ENCODE results near the gene NEK9. TPM values are rescaled to one million over a fixed set of nuclear protein-coding genes. Genes with fewer than 3 reads are reported as not detected.

Gene NEK9
- total RNA-seq, 1 experiment from 2014 or later, result 29.6 TPM

- ATAC-seq (no peak), DNase-seq (no peak)
- intact Hi-C loops (cut with micrococcal nuclease), result no loop called here
- Histone ChIP-seq H3K27me3 (ENCODE audit: low read length) (no peaks in the 10 kb centered on the region), H3K9me3 (ENCODE audit: low read length) (no peaks in the 10 kb centered on the region), H3K4me2 (ENCODE audit: low read length) (no peak overlapping the region), H3K4me1 (ENCODE audit: insufficient read depth, low read length) (no peaks in the 10 kb centered on the region), H3K36me3 (ENCODE audit: low read depth, low read length) (peaks cover 4% of the 10 kb centered on the region; the same call in 1 of the 2 replicates), H3K4me3 (ENCODE audit: low read length) (no peak overlapping the region), H3F3A (ENCODE audit: low read length, unreplicated experiment) (no peaks in the 10 kb centered on the region), H2AFZ (ENCODE audit: low read length) (no peak overlapping the region), H4K20me1 (ENCODE audit: low read length) (no peaks in the 10 kb centered on the region), H3K27ac (ENCODE audit: low read length) (no peak overlapping the region), H3K9me2 (replicated peaks; ENCODE audit: low read length) (no peaks in the 10 kb centered on the region), H3K9ac (ENCODE audit: low read length) (no peak overlapping the region), H3K79me2 (ENCODE audit: low read length) (no peaks in the 10 kb centered on the region)
- BruUV-seq (replicated peaks), result no TSS peak
- CTCF ChIA-PET, result no interaction called here
- no peak for TF ChIP-seq CTCF (conservative IDR thresholded peaks at IDR 0.05; ENCODE audit: low read depth, low read length)
- no peak for TF ChIP-seq EZH2 (IDR thresholded peaks at IDR 0.05; ENCODE audit: low read length, unreplicated experiment)
- TF ChIP-seq EZH2phosphoT487 (IDR thresholded peaks at IDR 0.05; ENCODE audit: borderline replicate concordance, low read length), result no peak
- POLR2A ChIA-PET (ENCODE audit: unreplicated experiment), result no interaction called here
Observed at GRCh38 chr14:75096959-75097358, 29.9 kb downstream of the NEK9 start.

GRCh38 chr14:75095690-75096089 lies 31.2 kb downstream of the NEK9 start:
- no peak for DNase-seq
- no peaks in the 10 kb centered on the region for H3K9me3 ChIP-seq (ENCODE audit: low read length)
- H3K27me3 ChIP-seq (ENCODE audit: low read length), result no peaks in the 10 kb centered on the region
- ChIA-PET CTCF (no interaction called here), POLR2A (ENCODE audit: unreplicated experiment) (no interaction called here)
- H3K4me3 ChIP-seq (ENCODE audit: low read length), result no peak overlapping the region
- no peak for ATAC-seq
- H2AFZ ChIP-seq (ENCODE audit: low read length), result no peak overlapping the region
- intact Hi-C loops (cut with micrococcal nuclease), result no loop called here
- H3K27ac ChIP-seq (ENCODE audit: low read length), result no peak overlapping the region
- H3K4me1 ChIP-seq (ENCODE audit: insufficient read depth, low read length), result no peaks in the 10 kb centered on the region
- no TSS peak for BruUV-seq (replicated peaks)
- no peaks in the 10 kb centered on the region for H3F3A ChIP-seq (ENCODE audit: low read length, unreplicated experiment)
- H3K79me2 ChIP-seq (ENCODE audit: low read length), result no peaks in the 10 kb centered on the region
- no peak overlapping the region for H3K9ac ChIP-seq (ENCODE audit: low read length)
- no peaks in the 10 kb centered on the region for H3K9me2 ChIP-seq (replicated peaks; ENCODE audit: low read length)
- H3K36me3 ChIP-seq (ENCODE audit: low read depth, low read length), result peaks cover 4% of the 10 kb centered on the region; the same call in 1 of the 2 replicates
- TF ChIP-seq CTCF (conservative IDR thresholded peaks at IDR 0.05; ENCODE audit: low read depth, low read length), result no peak
- no peak for TF ChIP-seq EZH2 (IDR thresholded peaks at IDR 0.05; ENCODE audit: low read length, unreplicated experiment)
- TF ChIP-seq EZH2phosphoT487 (IDR thresholded peaks at IDR 0.05; ENCODE audit: borderline replicate concordance, low read length), result no peak
- H4K20me1 ChIP-seq (ENCODE audit: low read length), result no peaks in the 10 kb centered on the region
- no peak overlapping the region for H3K4me2 ChIP-seq (ENCODE audit: low read length)

GRCh38 chr14:75094896-75095295 lies 32.0 kb downstream of the NEK9 start:
- H3K4me3 ChIP-seq (ENCODE audit: low read length), result no peak overlapping the region
- H3K27me3 ChIP-seq (ENCODE audit: low read length), result no peaks in the 10 kb centered on the region
- H3K4me1 ChIP-seq (ENCODE audit: insufficient read depth, low read length), result no peaks in the 10 kb centered on the region
- intact Hi-C loops (cut with micrococcal nuclease), result no loop called here
- H3K9me3 ChIP-seq (ENCODE audit: low read length), result no peaks in the 10 kb centered on the region
- no peaks in the 10 kb centered on the region for H3K9me2 ChIP-seq (replicated peaks; ENCODE audit: low read length)
- no peaks in the 10 kb centered on the region for H3F3A ChIP-seq (ENCODE audit: low read length, unreplicated experiment)
- no peaks in the 10 kb centered on the region for H3K79me2 ChIP-seq (ENCODE audit: low read length)
- ChIA-PET CTCF (no interaction called here), POLR2A (ENCODE audit: unreplicated experiment) (no interaction called here)
- H3K27ac ChIP-seq (ENCODE audit: low read length), result no peak overlapping the region
- no peak overlapping the region for H2AFZ ChIP-seq (ENCODE audit: low read length)
- no TSS peak for BruUV-seq (replicated peaks)
- H3K9ac ChIP-seq (ENCODE audit: low read length), result no peak overlapping the region
- ATAC-seq, result no peak
- DNase-seq, result no peak
- TF ChIP-seq CTCF (conservative IDR thresholded peaks at IDR 0.05; ENCODE audit: low read depth, low read length) (no peak), EZH2 (IDR thresholded peaks at IDR 0.05; ENCODE audit: low read length, unreplicated experiment) (no peak), EZH2phosphoT487 (IDR thresholded peaks at IDR 0.05; ENCODE audit: borderline replicate concordance, low read length) (no peak)
- H3K36me3 ChIP-seq (ENCODE audit: low read depth, low read length), result peaks cover 4% of the 10 kb centered on the region; the same call in 1 of the 2 replicates
- no peak overlapping the region for H3K4me2 ChIP-seq (ENCODE audit: low read length)
- H4K20me1 ChIP-seq (ENCODE audit: low read length), result no peaks in the 10 kb centered on the region
